Measurements from ENCODE around the gene CACNB1.

The CACNB1 gene

DNA sequence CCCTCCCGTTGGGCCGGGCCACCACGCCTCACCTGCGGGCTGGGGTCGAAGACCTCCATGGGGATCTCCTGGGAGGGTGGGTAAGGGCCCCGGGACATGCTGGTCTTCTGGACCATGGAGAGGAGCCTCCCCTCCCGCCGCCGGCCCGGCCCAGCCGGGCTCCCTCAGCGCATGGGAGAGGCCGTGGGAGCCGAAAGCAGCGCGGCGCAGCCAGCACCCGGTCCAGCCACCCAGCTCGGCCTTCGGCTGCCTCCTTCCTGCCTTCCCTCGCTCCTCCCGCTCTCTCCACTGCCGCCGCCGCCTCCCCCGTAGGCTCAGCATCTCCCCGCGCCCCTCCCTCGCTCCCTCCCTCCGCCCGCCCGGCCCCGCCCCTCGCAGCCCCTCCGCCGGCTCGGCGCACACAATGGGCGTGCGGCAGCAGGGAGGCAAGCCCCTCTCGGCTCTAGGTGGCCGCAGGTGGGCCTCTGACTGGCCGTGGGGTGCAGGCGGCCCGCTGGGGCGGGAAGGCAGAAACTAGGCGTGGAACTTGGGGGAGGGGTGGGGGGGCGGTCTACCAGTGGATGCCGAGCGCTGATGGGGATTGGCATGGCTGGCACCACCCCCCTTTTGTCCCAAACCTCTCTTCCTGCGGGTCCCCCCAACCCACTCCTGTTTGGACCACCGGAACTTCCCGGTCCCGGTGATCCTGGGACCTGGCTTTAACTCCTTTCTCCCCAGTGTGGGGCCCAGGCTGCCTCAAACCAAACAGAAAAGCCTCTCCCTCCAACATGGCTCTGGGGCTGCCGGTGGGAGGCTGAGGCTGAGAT is at the start of gene CACNB1:
TSS of gene CACNB1 (minus strand) at position 290 of the 806 bp plus-strand sequence. CDS start at position 116, 174 bp downstream.
- no peak for DNase-seq (ENCODE audit: low spot score)

DNA sequence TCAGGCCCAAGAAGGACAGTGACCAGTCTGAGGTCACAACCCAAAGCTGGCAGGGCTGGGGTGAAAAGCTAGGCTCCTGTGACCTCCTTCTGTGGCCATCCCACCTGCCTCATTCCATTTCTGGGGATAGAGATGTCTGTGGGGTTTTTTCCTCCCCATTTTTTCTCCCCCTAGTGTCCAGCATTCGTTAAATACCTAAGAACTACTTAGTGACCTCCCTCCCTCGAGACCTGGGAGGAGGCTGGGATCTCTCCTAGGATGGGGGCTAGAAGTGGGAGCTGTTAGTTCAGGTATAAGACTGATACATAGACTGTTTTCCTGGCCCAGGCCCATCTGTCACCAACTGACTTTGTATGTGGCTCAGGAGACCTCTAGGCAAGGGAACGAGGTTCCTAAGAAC is 48.8 kb upstream of the CACNB1 start:
- DNase-seq (ENCODE audit: low spot score), result no peak

DNA sequence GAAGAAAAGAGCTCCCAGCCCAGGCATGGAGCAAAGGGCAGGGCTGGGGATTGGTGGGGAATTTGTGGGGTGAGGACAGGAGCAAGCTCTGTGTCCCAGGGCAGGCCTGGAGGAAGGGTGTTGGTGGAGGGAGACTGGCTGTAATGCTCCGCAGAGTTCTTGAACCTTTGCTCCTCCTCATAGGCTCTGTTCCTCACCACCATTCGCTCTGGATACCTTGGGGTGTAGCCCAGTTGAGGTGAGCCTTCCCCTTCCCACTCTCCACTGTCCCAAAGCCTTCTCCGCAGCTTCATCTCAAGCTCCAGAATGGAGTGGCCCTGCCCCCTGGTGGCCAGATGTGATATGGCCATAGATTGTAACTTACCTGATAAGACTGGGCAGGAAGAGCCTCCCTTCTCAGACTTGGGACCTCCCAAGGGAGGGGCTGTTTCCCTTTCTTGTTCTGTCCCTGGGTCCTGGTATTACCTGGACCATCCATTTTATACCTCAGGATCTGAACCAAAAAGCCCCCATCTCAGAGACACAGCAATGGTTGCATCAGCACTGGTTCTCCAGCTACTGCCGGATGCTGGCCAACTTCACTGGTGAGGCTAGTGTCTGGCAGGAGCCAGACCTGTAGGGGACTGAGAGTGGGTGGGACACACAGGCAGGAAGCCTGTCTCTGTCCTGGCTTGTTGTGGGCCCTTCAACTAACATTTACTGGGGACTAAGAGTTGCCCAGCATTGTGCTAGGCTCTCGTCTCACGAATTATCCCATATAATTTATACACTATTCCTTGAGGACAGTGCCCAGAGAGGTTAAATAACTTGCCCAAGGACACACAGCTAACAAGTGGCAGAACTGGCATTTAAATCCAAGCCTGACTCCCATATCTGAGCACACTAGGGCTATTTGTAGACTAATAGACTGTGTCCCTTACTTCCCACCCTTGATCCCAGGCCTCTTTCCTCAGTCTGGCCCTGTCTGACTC is 47.4 kb upstream of the CACNB1 start:
- peak; percentile 85 for DNase-seq (ENCODE audit: low spot score)

DNA sequence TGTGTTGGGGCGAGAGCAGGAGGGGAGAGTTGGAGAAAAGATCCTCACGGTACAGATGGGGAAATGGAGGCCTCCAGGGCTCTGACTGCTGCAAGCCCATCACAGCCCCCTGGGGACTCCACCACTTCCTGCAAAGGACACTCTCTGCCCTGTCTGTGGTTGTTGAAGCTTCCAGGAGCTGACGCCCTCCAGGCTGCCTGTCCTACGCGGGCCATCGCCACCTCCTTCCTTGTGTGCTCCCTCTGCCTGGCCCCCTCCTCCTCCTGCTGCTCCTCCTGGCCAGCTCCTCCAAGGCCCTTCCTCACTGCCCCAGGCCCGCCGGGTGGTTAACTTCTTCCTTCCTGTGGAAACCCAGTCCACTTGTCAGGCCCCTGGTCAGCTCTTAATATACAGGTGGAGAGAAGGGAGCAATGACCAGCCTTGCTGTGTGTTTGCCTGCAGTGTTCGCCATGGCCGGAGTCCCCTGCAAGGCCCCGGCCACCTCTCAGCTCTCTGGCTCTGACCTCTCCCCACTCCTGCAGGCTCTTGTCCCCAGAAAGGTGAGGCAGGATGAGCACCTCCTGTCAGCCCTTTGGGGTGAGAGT is 46.6 kb upstream of the CACNB1 start:
- DNase-seq (ENCODE audit: low spot score), result no peak

DNA sequence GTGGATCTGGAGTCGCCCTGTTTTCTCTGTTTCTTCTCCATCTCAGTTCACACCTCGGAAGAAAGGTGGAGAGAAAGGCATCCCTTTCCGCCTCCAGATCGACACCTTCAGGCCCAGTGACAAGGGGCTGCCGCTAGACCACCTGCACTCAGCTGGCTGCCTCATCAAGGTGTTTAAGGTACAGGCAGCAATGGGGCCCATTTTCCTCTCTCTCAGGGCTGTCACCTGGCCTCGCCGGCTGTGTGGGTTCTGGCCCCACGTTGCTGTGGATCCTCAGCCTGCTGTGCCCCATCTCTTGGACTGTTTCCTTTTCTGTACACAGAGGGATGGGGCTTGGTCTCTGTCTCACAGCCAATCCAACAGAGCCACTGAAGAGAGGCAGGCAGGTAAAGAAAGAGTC is 45.7 kb upstream of the CACNB1 start:
- no peak for DNase-seq (ENCODE audit: low spot score)

DNA sequence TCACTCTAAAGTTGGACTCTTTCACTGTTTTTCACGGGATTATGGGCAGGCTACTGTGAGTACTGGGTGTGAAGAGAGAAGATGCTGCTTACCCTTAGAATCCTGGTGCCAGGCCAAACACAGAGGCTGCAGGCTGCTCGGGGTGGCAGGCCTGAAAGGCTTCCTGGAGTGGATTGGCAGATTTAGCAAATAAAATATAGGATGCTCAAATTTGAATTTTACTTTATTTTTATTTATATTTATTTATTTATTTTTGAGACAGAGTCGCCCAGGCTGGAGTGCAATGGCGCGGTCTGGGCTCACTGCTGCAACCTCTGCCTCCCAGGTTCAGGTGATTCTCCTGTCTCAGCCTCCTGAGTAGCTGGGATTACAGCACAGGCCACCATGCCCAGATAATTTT is 43.2 kb upstream of the CACNB1 start:
- no peak for DNase-seq (ENCODE audit: low spot score)

DNA sequence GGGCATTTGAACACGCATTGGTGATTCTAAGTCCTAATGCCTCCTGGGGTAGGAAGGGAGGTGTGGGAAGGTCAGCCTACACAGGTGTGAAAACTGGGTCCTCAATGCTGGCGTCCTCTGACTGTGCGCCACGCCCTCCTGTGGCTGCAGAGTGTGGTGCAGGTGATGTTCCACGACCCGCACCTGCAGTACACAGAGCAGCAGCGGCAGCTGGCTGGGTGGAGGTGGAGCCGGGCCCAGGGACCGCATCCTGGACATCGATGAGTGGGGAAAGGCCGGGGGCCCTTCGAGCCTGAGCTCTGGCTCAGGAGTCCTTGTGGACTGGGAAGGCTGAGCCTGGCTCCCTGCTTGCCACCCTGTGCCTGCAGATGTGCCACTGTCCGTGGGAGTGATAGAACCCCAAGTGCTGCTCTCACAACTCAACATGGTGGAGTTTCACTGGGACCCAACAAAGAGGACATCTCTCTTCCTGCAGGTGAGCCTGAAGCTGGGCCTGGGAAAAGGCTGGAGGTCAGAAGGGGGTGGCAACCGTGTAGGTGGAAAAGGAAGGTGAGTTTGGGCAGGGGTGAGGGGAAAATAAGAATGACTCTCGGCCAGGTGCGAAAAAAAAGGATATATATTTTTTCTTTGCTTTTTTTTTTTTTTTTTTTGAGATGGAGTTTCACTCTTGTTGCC is 42.3 kb upstream of the CACNB1 start:
- peak; percentile 32 for DNase-seq (ENCODE audit: low spot score)

DNA sequence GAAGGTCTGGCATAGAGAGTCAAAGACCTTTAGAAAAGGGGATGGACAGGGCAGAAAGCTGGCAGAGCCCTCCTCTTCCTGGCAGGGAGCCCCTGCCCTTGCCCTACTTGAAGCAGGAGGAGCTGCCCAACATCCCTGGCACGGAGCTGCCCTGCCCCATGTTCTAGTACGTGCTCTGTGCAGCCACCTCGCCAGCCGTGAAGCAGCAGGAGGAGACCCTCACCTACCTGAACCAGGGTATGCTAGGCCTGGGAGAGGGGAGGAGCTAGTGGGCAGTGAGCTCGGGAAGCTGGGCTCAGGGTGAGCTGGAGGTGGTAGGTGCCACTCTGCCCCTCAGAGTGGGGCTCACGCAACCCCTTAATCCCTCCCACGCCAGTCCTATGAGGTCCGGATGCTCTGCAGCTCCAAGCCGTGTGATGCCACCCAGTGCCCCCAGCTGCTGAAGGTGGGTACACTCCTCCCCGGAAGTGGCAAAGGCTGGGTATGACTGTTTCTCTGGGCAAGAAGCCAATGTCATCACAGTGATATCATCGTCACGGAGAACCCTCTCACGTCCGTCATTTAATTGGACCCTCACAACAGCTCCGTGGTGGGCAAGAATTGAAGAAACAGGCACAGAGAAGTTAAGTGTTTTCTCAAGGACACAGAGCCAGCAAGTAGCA is 41.0 kb upstream of the CACNB1 start:
- DNase-seq (ENCODE audit: low spot score), result no peak

DNA sequence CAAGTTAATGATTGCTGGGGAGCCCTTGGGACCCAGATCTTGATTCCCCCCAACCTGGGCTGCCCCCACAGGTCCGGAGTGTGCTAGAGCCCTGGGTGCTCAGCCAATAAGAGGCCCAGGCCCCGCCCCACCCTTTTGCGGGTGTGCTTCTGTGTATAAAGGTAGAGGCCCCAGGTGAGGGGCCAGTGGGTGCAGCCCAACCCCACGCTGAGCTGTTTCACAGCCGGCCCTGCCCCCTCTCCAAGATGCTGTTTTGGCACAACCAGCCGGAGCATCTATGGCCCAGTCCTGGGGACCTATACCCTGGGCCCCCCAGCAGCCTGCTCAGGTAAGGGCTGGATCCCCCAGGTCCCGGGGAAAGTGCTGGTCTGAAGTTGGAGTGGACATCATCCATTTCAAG is 40.1 kb upstream of the CACNB1 start:
- DNase-seq (ENCODE audit: low spot score), result no peak

DNA sequence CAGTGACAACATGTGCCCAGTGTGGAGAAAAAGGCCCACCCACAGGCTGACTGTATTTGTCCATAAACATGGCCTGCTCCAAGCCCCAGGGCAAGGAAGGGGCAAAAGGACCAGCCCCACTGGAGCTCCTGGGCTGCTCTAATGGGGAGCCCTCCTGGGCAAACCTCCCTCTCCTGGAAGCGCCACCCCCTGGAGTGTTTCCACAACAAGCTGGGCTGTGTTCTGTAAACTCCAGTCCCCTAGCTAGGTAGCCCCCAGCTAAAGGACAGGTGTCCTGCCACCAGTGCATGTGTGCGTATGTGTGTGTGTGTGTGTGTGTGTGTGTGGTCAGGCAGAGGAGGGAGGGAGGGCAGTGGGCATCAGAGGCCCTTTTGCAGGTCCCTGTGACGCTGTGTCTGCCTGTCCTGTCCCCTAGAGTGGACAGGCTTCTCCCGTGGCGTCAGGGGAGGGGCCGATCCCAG is 39.5 kb upstream of the CACNB1 start:
- DNase-seq (ENCODE audit: low spot score), result no peak

DNA sequence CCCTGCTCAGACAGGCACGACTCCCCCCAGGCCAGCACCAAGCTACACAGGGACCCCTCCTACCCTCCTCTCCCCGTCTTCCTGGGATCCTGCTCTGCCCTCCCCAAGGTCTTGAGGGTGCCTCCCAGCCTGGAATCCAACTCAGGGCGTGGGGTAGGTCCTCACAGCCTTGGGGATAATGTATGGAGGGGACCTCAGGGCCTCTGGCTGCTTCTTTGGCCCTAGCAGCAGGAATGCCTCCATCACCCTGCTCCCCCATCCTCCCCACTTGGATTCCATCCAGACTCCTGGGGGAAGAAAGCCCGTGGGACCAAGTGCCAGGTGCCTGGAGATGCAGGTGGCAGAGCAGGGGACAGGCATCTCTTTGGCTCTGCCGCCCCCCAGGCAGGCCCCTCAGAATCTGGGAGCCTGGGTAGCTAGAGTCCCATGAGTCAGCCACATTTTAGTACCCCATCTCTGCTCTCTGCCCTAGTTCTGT is 39.0 kb upstream of the CACNB1 start:
- DNase-seq (ENCODE audit: low spot score), result no peak

DNA sequence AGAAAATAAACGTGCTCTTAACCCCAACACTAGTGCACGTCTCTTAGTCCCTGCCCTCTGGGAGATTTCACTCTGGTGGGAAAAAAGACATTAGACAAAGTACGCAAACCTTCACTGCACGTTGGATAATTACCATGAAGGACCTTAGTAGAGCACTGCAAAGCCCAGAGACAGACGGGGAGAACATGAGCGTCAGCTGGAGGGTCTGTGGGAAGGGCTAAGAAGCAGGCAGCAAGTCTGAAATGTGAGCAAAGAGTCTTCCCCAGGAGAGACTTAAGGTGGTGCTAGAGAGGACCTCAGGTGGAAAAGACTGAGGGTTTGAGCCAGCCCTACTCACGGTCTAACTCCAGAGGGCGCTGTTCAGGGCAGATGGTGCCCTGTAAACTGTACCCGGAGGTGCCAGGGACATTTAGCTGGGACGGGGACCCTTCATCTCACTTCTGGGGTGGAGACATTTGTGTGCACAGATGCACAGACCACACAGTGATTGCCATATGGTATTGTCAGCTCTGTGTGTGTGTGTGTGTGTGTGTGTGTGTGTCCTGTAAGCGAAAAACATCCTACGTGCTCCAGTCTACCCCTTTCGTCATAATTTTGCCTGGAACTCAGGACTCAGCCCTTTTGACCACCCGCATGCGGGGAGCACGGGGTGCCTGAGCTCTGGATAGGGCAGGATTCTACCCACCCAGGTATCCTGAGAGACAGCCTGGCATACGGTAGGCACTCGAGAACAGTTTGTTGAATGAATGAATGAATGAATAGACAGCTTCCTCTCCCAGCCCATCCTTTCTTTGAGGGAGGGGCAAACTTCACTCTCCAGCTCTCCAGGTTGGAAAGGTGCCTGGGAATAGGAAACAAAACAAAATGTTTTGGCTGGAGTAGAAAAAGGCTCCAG is 38.3 kb upstream of the CACNB1 start:
- peak; percentile 39 for DNase-seq (ENCODE audit: low spot score)

DNA sequence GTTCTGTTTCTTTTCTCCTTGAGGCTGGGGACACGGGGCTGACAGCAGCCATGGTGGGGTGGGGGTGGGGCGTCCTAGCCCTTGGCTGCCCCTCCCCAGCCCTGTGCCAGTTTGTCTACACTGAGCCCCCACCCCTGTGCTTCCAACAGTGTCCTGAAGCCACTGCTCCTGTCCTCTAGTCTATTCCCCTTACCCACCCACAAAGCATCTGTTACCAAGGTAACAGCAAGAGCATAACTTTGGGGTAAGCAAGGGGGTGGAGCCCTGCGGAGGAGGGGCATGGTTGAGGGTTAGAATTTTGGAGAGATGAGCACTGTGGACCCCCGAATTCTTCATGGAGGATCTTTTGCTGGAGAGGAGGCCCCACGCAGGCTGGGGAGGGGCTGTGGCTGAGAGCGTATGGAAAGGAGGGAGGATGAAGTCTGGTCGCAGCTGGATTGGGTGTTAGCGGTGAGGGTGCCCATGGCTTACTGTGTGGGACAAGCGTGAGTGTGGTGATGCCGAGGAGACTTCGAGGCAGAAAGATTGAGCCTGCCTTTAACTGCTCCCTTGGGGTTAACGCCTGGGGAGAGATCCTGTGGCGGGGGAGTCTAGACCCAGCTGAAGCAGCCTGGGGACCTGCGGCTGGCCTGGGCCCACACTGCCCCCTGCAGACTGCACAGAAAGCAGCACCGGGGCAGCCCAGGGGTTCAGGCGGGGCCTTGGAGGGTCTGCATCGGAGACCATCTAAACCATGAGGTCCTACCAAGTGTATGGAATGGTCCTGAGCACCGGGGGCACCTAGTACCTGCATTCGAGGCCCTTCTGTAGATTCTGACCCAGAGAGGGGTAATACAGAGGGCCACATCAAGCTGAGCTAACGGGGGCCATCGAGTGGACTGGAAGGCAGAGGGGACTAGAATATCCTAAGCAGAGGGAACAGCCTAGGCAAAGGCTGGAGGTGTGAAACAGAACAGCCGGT is 34.4 kb upstream of the CACNB1 start:
- DNase-seq (ENCODE audit: low spot score), result no peak

DNA sequence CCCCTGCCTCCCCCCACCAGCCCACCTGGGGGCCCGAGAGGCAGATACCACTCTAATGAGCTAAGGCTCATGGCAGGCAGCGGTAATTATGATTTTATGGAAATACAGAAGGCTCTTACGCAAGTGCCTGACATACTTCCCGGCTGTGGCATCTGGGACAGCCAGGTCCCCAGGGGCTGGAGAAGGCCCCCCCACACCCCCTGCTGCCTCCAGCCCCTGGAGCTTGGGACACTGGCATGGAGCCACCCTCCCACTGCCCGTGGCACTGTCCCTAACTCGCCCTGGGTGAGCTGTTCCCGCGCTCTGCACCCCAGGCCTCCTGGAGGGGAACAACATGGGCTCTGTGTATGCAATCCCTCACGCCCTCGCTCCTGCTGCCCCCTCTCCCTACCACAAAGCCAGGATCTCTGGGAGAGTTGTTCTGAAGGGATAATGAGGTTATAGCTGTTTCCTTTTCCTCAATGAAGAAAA is 33.7 kb upstream of the CACNB1 start:
- no peak for DNase-seq (ENCODE audit: low spot score)

DNA sequence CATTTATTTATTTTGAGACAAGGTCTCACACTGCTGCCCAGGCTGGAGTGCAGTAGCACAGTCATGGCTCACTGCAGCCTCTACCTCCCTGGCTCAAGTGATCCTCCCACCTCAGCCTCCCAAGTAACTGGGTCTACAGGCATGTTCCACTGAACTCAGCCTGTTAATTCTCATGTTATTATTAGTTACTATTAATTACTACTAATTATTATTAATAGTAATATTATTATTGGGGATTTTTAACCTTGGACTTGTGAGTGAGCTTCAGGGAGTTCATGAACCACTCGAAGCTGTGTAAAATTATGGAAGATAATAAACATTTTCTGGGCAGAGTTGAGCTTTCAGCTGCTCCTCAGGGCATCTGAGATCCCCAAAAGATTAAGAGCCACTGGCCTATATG is 32.9 kb upstream of the CACNB1 start:
- no peak for DNase-seq (ENCODE audit: low spot score)

DNA sequence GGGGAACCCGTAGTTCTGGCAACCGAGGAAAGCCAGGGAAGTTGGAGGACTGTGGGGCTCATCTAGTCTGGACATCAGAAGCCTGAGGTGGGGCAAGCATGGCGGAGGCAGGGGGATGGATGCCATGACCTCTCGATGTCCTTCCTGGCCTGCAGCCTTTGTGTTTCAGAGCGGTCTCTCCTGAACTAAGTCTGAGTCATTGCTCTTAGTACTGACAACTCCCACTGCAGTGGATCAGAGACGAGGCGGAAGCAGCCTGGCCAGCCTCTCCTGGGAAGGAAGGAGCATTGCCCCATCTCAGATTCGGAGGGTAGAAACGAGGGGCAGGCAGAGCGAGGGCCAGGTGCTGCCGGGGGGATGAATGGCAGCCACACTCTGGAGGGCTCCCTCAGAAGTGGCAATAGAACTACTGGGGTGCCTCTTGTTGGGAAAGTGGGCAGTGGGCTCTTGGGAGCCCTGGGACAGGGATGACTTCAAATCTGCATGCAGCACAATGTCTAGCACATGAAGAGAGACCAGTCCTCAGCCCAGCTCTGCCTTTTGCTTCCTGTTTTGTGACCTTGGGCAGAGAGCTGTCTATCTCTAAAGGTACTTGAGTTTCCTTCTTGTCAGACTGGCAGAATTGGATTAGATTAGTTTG is 31.9 kb upstream of the CACNB1 start:
- DNase-seq (ENCODE audit: low spot score), result no peak

DNA sequence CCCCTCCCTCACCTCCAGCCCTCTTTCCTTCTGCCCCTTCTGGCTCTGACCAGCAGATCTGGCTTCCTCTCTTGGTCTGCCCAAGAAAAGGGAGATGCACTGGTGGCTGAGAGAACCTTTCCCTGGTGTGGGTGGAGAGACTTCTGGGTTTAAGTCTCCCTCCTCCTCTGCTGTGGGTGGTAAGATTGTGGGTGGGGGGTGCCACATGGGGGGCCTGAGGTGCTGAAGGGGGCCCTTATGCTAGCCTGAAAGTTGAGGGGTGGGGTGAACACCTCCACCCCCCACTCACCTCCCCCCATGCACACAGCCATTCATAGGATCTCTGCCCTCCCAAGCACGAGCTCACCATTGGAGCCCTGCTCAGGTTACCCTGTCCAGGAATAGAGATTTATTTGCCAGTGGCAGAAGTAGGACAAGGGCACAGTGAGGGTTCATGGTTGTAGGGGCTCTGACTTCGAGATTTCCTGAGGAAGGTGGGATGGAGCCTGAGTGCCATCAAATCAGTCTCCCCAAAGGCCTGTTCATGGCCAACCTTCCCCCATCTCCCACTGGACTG is 30.0 kb upstream of the CACNB1 start:
- no peak for DNase-seq (ENCODE audit: low spot score)
